ENCODE measurements around the gene PCDHGA7.
"Not testable (repeated sequence)": the region's sequence is repeated elsewhere in the genome, so short reads cannot be mapped to it uniquely, and the experiment has no call there.

Gene PCDHGA7

GRCh38 chr5:141432726-141433125, 50.2 kb downstream of the PCDHGA7 start:
- DNase-seq: not testable (repeated sequence)

- DNase-seq: no peak
Observed at GRCh38 chr5:141434006-141434405, 51.5 kb downstream of the PCDHGA7 start.
